Skeletal muscle satellite cell (primary cell): ENCODE measurements around the gene PREB.

Experiments
- H3K27me3 ChIP-seq: 2 replicates; pipeline ENCODE4 v1.7.0; 2013; ENCODE audit warnings: low read length; ENCODE audit not compliant: control insufficient read depth, insufficient read depth
- H3K36me3 ChIP-seq: 2 replicates; pipeline ENCODE4 v1.7.0; 2013; ENCODE audit warnings: mild to moderate bottlenecking, control low read depth, low read length; ENCODE audit not compliant: insufficient read depth
- H3K4me1 ChIP-seq: 2 replicates; pipeline ENCODE4 v1.7.0; 2013; ENCODE audit warnings: low read length; ENCODE audit not compliant: control insufficient read depth, insufficient read depth
- H3K4me2 ChIP-seq: 2 replicates; pipeline ENCODE4 v1.7.0; 2013; ENCODE audit warnings: mild to moderate bottlenecking, low read length
- H3K4me3 ChIP-seq: 2 replicates; pipeline ENCODE4 v1.7.0; 2013; ENCODE audit warnings: low read length
- H3K9ac ChIP-seq: 2 replicates; pipeline ENCODE4 v1.7.0; 2013; ENCODE audit warnings: mild to moderate bottlenecking, low read depth, low read length, moderate library complexity
- H3K9me3 ChIP-seq: replicated peaks from 2 replicates; pipeline ENCODE4 v1.7.0; 2013; ENCODE audit warnings: mild to moderate bottlenecking, control low read depth, low read length

PREB gene

DNA sequence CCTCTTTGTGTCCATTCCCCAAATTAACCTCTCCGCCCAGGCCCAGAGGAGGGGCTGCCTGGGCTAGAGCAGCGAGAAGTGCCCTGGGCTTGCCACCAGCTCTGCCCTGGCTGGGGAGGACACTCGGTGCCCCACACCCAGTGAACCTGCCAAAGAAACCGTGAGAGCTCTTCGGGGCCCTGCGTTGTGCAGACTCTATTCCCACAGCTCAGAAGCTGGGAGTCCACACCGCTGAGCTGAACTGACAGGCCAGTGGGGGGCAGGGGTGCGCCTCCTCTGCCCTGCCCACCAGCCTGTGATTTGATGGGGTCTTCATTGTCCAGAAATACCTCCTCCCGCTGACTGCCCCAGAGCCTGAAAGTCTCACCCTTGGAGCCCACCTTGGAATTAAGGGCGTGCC, 34.4 kb downstream of the PREB start:
- Histone ChIP-seq H3K27me3 (peaks cover 29% of the 10 kb centered on the region), H3K36me3 (no peaks in the 10 kb centered on the region), H3K4me3 (no peak overlapping the region), H3K4me2 (no peak overlapping the region), H3K4me1 (peaks cover 3% of the 10 kb centered on the region), H3K9me3 (no peaks in the 10 kb centered on the region), H3K9ac (no peak overlapping the region)

- H3K4me1 ChIP-seq: peaks cover 3% of the 10 kb centered on the region
- no peaks in the 10 kb centered on the region for H3K9me3 ChIP-seq
- no peak overlapping the region for H3K4me2 ChIP-seq
- H3K9ac ChIP-seq: no peak overlapping the region
- no peaks in the 10 kb centered on the region for H3K36me3 ChIP-seq
- H3K4me3 ChIP-seq: no peak overlapping the region
- H3K27me3 ChIP-seq: peaks cover 24% of the 10 kb centered on the region
Observed at GRCh38 chr2:27099334-27099955, 35.0 kb downstream of the PREB start.

- Histone ChIP-seq H3K4me2 (no peak overlapping the region), H3K4me1 (peaks cover 3% of the 10 kb centered on the region), H3K9me3 (no peaks in the 10 kb centered on the region), H3K9ac (no peak overlapping the region), H3K4me3 (no peak overlapping the region), H3K36me3 (no peaks in the 10 kb centered on the region), H3K27me3 (peaks cover 10% of the 10 kb centered on the region)
Observed at GRCh38 chr2:27097341-27097740, 37.1 kb downstream of the PREB start.

DNA sequence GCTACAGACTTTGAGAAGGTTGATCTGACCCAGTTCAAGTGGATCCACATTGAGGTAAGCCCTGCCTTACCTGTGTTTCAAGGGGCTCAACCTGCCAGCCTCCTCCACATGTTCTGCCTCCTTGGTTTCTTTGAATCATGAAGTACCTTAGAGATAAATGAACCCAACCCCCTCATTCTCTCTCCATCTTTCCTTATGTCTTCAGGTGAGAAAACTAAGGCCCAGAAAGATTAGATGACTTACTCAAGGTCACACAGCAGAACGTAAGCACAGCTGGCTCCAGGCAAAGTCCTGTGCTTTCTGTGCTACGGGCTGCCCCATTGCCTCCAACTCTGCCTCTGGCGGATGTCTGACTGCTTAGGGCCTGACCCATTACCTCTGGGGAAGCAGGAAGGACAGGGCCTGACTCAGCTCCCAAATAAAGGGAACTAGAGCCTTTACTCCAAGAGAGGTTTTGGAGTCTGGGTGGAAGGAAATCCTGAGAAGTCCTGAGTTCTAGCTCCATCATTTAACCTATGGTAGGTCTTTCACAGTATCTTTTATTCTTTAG, 37.6 kb downstream of the PREB start:
- H3K9me3 ChIP-seq: no peaks in the 10 kb centered on the region
- no peak overlapping the region for H3K4me3 ChIP-seq
- no peaks in the 10 kb centered on the region for H3K36me3 ChIP-seq
- H3K4me2 ChIP-seq: no peak overlapping the region
- H3K4me1 ChIP-seq: peaks cover 3% of the 10 kb centered on the region
- no peak overlapping the region for H3K9ac ChIP-seq
- peaks cover 4% of the 10 kb centered on the region for H3K27me3 ChIP-seq

DNA sequence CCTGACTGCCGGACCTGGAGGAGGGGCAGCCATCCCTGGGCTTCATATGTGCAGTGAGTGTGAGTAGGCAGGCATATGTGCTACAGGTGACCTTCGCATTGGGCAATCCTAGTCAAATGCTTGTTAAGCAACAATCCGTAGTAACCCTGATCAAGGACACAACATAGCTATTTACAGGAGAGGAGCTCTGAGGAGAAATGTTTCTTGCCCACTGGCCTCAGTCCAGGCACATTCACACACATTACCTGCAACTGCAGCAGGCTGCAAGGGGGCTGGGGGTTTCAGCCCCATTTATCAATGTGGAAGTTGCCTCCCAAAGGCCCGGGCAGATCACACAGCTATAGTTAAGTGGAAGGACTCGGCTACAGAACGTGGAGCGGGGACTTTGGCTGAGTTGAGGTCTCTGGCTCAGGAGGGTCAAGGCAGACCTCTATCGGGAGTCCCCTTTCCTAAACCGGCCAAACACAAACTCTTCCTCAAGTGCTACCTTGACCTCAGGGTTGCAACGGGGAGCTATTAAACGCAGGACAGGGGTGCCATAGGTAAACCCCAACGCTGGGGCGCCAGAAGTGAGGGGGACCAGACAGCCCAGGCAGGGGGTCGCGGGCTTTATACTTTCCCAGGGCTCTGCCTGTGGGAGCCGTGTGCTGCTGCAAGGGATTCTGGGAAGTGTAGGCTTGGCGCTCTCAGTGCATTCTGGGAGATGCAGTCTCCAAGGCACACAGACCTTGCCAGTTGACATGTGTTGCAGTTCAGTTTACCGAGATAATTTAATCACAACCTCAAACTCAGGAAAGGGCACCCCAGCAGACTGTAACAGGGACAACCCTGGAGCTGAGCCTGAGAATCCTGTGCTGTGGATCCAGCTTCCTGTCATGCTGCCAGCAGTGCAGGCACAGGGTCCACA, 38.4 kb downstream of the PREB start:
- peak overlapping the region; percentile 59 for H3K4me3 ChIP-seq
- peak overlapping the region; percentile 77 for H3K4me2 ChIP-seq
- peaks cover 3% of the 10 kb centered on the region for H3K4me1 ChIP-seq
- no peak overlapping the region for H3K9ac ChIP-seq
- no peaks in the 10 kb centered on the region for H3K27me3 ChIP-seq
- H3K36me3 ChIP-seq: no peaks in the 10 kb centered on the region
- no peaks in the 10 kb centered on the region for H3K9me3 ChIP-seq

DNA sequence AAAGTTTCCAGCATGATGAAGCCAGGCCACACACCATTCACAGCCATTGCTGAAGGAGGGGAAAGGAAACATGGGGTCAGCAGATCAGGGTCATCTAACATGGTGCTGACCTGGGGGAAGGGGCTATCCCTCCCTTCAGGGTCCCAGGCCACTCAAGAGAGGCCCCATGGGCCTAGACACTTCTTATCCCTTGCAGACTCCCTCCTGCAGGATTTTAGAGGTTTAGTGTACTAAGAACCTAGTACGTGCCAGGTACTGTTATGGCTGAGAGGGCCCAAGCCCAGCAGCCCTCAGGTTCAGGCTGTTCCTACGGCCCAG, 39.0 kb downstream of the PREB start:
- Histone ChIP-seq H3K9ac (no peak overlapping the region), H3K4me3 (no peak overlapping the region), H3K36me3 (no peaks in the 10 kb centered on the region), H3K27me3 (no peaks in the 10 kb centered on the region), H3K9me3 (no peaks in the 10 kb centered on the region), H3K4me1 (peaks cover 3% of the 10 kb centered on the region), H3K4me2 (no peak overlapping the region)

DNA sequence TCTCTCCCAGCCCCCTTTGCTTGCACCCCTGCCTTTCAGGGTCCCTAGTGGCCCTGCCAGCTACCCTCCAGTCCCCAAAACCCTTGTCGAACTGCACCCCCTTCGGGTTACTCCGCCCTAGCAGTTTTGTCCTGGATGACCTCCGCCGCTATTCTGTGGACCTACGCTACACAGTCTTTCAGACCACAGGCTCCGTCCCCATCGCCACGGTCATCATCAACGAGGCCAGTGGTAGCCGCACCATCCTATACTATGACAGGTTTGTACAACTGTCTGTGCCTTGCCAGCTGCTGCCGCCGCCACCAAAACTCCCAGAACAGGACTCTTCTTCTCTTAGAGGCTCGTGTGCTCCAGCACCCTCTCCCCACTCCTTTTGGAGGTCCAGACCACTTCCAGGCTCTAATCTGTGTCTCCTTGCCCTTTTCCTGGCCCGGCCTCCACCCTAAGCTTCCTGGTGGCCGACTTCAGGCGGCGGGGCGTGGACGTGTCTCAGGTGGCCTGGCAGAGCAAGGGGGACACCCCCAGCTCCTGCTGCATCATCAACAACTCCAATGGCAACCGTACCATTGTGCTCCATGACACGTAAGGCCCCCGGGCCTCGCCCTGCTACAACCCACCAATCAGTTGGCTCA, 40.0 kb downstream of the PREB start:
- Histone ChIP-seq H3K4me1 (peaks cover 3% of the 10 kb centered on the region), H3K4me3 (no peak overlapping the region), H3K4me2 (no peak overlapping the region), H3K9ac (no peak overlapping the region), H3K27me3 (no peaks in the 10 kb centered on the region), H3K36me3 (no peaks in the 10 kb centered on the region), H3K9me3 (no peaks in the 10 kb centered on the region)

- H3K4me3 ChIP-seq: no peak overlapping the region
- H3K27me3 ChIP-seq: no peaks in the 10 kb centered on the region
- no peaks in the 10 kb centered on the region for H3K36me3 ChIP-seq
- no peak overlapping the region for H3K9ac ChIP-seq
- peaks cover 3% of the 10 kb centered on the region for H3K4me1 ChIP-seq
- no peak overlapping the region for H3K4me2 ChIP-seq
- H3K9me3 ChIP-seq: no peaks in the 10 kb centered on the region
Observed at GRCh38 chr2:27093430-27094352, 40.7 kb downstream of the PREB start.

DNA sequence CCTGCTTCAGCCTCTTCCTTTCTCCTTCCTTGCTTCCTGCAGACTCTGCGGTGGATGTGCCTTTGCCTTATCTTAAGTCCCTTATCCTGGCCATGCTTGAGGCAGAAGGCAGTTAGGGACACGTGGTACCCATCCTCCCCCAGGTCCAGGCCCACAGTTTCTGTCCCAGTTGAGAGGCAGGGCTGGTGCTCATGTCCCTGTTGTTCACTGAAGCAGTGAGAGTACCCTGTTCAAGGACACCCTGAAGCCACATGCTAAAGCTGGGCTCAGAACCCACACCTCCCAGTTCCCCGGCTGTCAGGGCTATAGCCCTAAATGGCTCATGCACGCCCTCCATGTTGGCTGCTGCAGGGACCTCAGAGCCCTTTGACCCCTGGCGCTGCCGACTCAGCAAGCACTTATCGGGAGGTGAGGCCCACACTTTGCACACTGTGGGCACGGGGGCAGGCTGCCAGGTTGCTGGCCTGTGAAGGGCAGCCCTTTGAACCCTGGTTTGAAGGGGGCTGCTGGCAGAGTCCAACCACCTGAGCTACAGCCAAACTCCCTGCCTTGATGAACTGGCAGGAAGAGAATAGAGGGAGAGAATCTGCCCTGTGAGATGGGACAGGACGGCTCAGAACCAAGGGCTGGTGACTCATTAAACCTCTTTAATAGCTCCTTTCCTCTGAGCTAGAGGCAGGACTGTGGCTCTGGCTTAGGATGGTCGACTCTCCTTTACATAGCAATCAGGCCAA, 41.6 kb downstream of the PREB start:
- Histone ChIP-seq H3K27me3 (no peaks in the 10 kb centered on the region), H3K9ac (no peak overlapping the region), H3K4me1 (peaks cover 3% of the 10 kb centered on the region), H3K4me2 (no peak overlapping the region), H3K9me3 (no peaks in the 10 kb centered on the region), H3K36me3 (no peaks in the 10 kb centered on the region), H3K4me3 (no peak overlapping the region)

DNA sequence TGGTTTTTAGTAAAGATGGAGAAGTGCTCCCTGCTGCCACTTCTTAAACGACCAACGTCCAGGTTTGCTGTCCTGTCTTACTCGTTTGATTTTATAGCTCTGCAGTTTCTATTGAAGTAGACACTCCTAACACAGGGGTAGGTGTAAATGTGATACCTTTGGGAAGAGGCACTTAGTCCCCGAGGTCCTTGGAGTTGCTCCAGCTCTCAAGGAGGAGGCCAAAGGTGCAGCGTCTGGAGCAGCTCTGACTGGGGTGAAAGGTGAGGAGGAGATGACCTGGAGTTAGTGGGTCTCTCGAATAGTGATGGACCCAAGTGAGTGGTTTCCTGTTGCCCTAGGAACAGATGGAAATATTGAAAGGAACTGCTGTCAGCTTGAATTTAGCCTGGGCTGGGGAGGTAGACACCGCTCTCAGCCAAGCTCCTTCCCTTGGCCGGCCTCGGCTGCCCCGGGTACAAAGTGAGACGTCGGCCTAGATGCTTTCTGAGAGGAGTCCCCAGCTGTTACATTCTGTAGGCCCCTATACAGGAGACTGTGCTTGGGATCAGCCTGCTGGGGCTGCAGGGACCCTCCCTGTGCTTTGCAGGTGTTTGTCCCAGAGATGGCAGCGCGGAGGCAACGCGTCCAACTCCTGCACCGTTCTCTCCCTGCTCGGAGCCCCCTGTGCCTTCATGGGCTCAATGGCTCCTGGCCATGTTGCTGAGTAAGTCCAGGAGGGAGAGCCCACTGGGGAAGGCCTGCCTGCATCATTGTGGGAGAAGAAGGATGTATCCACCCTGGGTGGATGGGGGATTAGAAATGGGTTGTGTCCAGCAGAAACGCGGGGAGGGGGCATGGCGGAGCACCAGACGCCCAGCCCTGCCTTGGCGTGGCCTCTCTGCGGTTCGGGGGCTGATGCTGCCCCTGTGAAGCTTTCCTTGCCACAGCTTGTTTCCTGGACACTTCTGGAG, 42.4 kb downstream of the PREB start:
- H3K9me3 ChIP-seq: no peaks in the 10 kb centered on the region
- no peak overlapping the region for H3K4me3 ChIP-seq
- no peaks in the 10 kb centered on the region for H3K36me3 ChIP-seq
- H3K4me2 ChIP-seq: no peak overlapping the region
- no peaks in the 10 kb centered on the region for H3K27me3 ChIP-seq
- no peak overlapping the region for H3K9ac ChIP-seq
- H3K4me1 ChIP-seq: peaks cover 4% of the 10 kb centered on the region
